K562 (cell line): ENCODE measurements around the gene MXRA7. TPM values are rescaled to one million over a fixed set of nuclear protein-coding genes. Genes with fewer than 3 reads are reported as not detected.
"Not testable (repeated sequence)": the region's sequence is repeated elsewhere in the genome, so short reads cannot be mapped to it uniquely, and the experiment has no call there.

Experiments used
- ATAC-seq: fragments of 200-7000 bp; cut with Tn5 transposase; 3 replicates; pipeline ENCODE4 v1.9.1; 2020; ENCODE audit warnings: moderate library complexity
- BruUV-seq: library from RNA; stranded (reverse); fragments of 400-500 nt; replicated peaks from 2 replicates; lab custom pipeline; 2021; lab: Mats Ljungman, UMichigan
- CTCF ChIA-PET: fragments of 300-600 bp; formaldehyde crosslinking; extraction: SDS; loops from one replicate; lab custom pipeline; 2021; ENCODE audit warnings: low intra/inter-chr PET ratio; lab: Yijun Ruan, JAX
- POLR2A ChIA-PET: fragments of 300-600, 350-650 bp; sonication (Branson Sonifier 250); formaldehyde crosslinking; extraction: SDS; loops from one replicate; lab custom pipeline; 2021; ENCODE audit warnings: antibody characterized with exemption, inconsistent platforms; lab: Yijun Ruan, JAX
- DNase-seq, 4 experiments: peaks; one replicate each; pipeline versions ENCODE4 v3.0.0 to v3.0.0-alpha.2; 2011 to 2018; ENCODE audit warnings: low spot score in 3 of 4, mixed read lengths in 3 of 4; ENCODE audit errors: extremely low read depth in 1 of 4
- FAIRE-seq: peaks from 2 replicates; lab custom pipeline; 2011; peaks lifted over from hg19 to GRCh38; lab: Jason Lieb, UNC
- H2AFZ ChIP-seq: 2 replicates; pipeline ENCODE4 v1.6.0; 2011; ENCODE audit warnings: low read depth, low read length, control low read depth, inconsistent platforms
- H3K27ac ChIP-seq: fragments of 200-600 bp; 3 replicates; pipeline ENCODE4 v1.8.0; 2011; ENCODE audit warnings: low read depth, mild to moderate bottlenecking, control low read depth, inconsistent platforms, low read length, moderate library complexity, mixed read lengths; ENCODE audit errors: extremely low read depth
- H3K27me3 ChIP-seq, 2 experiments: fragments of 300-600 bp in 1 of 2; 2 replicates in 1 of 2; 3 replicates in 1 of 2; pipeline versions ENCODE4 v1.6.0 to v1.8.0; 2011; ENCODE audit warnings: inconsistent platforms in 2 of 2, low read length in 2 of 2, mild to moderate bottlenecking in 1 of 2, mixed read lengths in 1 of 2, moderate library complexity in 1 of 2; ENCODE audit not compliant: control insufficient read depth in 2 of 2, insufficient read depth in 2 of 2
- H3K36me3 ChIP-seq: fragments of 300-600 bp; 3 replicates; pipeline ENCODE4 v1.8.0; 2011; ENCODE audit warnings: mild to moderate bottlenecking, low read length, inconsistent platforms; ENCODE audit not compliant: control insufficient read depth, insufficient read depth
- H3K4me1 ChIP-seq, 2 experiments: fragments of 200-600 bp in 1 of 2; replicated peaks in 1 of 2; 2 replicates in 1 of 2; 3 replicates in 1 of 2; pipeline versions ENCODE4 v1.5.1 to v1.8.0; 2011; ENCODE audit warnings: inconsistent platforms in 2 of 2, low read length in 2 of 2, mild to moderate bottlenecking in 1 of 2, mixed read lengths in 1 of 2, moderate library complexity in 1 of 2; ENCODE audit not compliant: control insufficient read depth in 2 of 2, insufficient read depth in 2 of 2
- H3K4me2 ChIP-seq: 2 replicates; pipeline ENCODE4 v1.6.1; 2011; ENCODE audit warnings: low read length, control low read depth, inconsistent platforms, mixed read lengths; ENCODE audit not compliant: insufficient read depth
- H3K4me3 ChIP-seq: fragments of 200-600 bp; sonication (generic), shearing (Covaris generic); 2 replicates; pipeline ENCODE4 v1.5.1; 2016; ENCODE audit warnings: control low read depth, inconsistent platforms
- H3K79me2 ChIP-seq: fragments of 200-600 bp; 3 replicates; pipeline ENCODE4 v1.8.0; 2011; ENCODE audit warnings: low read length, inconsistent platforms; ENCODE audit not compliant: control insufficient read depth, insufficient read depth
- H3K9ac ChIP-seq, 2 experiments: 2 replicates each; pipeline versions ENCODE4 v1.6.0 to v1.6.1; 2011; ENCODE audit warnings: low read depth in 2 of 2, low read length in 2 of 2, control low read depth in 1 of 2, inconsistent platforms in 1 of 2, mild to moderate bottlenecking in 1 of 2, mixed read lengths in 1 of 2; ENCODE audit not compliant: insufficient read depth in 1 of 2
- H3K9me1 ChIP-seq: one replicate; pipeline ENCODE4 v1.6.0; 2011; ENCODE audit warnings: inconsistent platforms, mild to moderate bottlenecking, low read length, moderate library complexity; ENCODE audit not compliant: control insufficient read depth, insufficient read depth
- H3K9me3 ChIP-seq: replicated peaks from 2 replicates; pipeline ENCODE4 v1.5.1; 2011; ENCODE audit warnings: low read depth, low read length, inconsistent platforms; ENCODE audit not compliant: control insufficient read depth, insufficient read depth
- H4K20me1 ChIP-seq: replicated peaks from 2 replicates; pipeline ENCODE4 v1.6.1; 2011; ENCODE audit warnings: low read length, inconsistent platforms, mixed read lengths; ENCODE audit not compliant: control insufficient read depth, insufficient read depth
- EGR1 ChIP-seq: fragments of 450-650 bp; conservative IDR thresholded peaks from 2 replicates; pipeline ENCODE4 v1.6.1; 2017; ENCODE audit warnings: mild to moderate bottlenecking
- SETDB1 ChIP-seq: IDR thresholded peaks from one replicate; pipeline ENCODE4 v1.6.1; 2012; ENCODE audit warnings: low read length, control low read depth, inconsistent platforms
- TSC22D4 ChIP-seq: fragments of 450-650 bp; IDR thresholded peaks from 2 replicates; pipeline ENCODE4 v1.6.1; 2016; ENCODE audit warnings: missing genetic modification characterization, missing biosample characterization, control low read depth
- ZNF121 ChIP-seq: sonication (generic); formaldehyde crosslinking; conservative IDR thresholded peaks from 2 replicates; pipeline ENCODE4 v1.8.0; 2022; ENCODE audit warnings: missing genetic modification reagents
- WGBS: fragments of 100-300 bp; shearing (Covaris generic); methylation state at CpG from one replicate; pipeline ENCODE4 v1.1.6; 2016; ENCODE audit warnings: low coverage, mixed read lengths; ENCODE audit not compliant: insufficient coverage; ENCODE audit errors: missing lambda C conversion rate; 5-methylcytosine and 5-hydroxymethylcytosine counted together
- in situ Hi-C: fragments of 300-500 bp; cut with MboI; formaldehyde crosslinking; loops from 4 replicates; pipeline ENCODE4 v1.15.0; 2018; ENCODE audit warnings: inconsistent platforms, mixed read lengths
- intact Hi-C: fragments of 100-400 bp; cut with micrococcal nuclease; formaldehyde crosslinking; loops from 2 replicates; pipeline ENCODE4 v1.14.2; 2022
- polyA plus RNA-seq, 8 experiments: library from polyadenylated mRNA; depleted of rRNA in 4 of 8; stranded (reverse) in 5 of 8; unstranded in 3 of 8; fragments of >200 nt; fragmentation: Nextera tagmentation in 2 of 8; fragmentation: Illumina TruSeq in 1 of 8; extraction: Ambion mirVana in 2 of 8; extraction: Trizol in 1 of 8; gene quantifications; 2 replicates each; pipeline versions ENCODE4 v1.2.1 to v1.2.3, GENCODE V29; 2011 to 2014; ENCODE audit warnings: inconsistent platforms in 1 of 8, missing spikeins in 1 of 8
- total RNA-seq, 7 experiments: library from RNA; depleted of rRNA in 6 of 7; stranded (reverse); fragments of >200 nt in 6 of 7; fragmentation: Illumina TruSeq in 2 of 7; extraction: Trizol in 2 of 7; gene quantifications; 2 replicates each; pipeline versions ENCODE4 v1.2.1 to v1.2.3, GENCODE V29; 2011 to 2021; ENCODE audit warnings: low replicate concordance in 1 of 7
- TF ChIP-seq, protein P1 (sequence below): sonication (generic); formaldehyde crosslinking; IDR thresholded peaks from 2 replicates; pipeline ENCODE4 v1.9.0; 2022; ENCODE audit warnings: mild to moderate bottlenecking, missing genetic modification reagents

The MXRA7 gene
- total and polyA plus RNA-seq, 9 of the 15 experiments (the other 6 are each of a cell fraction or from before 2014, with no cell fraction given) = 2.6 to 38.4 (median 14.3) TPM

DNA sequence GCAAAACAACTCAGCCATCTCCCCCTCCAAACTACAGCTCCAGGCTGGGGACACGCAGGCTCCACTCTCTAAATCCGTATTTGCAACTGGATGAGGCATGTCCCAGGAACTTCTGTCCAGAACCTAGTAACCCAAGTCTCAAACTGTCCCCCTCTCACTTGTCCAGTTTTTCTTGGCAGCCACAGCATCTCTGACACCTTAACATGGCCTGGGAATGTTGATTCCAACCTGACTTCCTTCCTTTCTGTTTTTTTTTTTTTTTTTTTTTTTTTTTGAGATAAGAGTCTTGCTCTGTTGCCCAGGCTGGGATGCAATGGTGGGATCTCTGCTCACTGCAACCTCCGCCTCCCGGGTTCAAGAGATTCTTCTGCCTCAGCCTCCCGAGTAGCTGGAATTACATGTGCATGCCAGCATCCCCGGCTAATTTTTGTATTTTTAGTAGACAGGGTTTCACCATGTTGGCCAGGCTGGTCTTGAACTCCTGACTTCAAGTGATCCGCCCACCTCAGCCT, 12.2 kb downstream of the MXRA7 start:
- H3K27ac ChIP-seq, H4K20me1 ChIP-seq, in situ Hi-C loops, ATAC-seq, H3K79me2 ChIP-seq, BruUV-seq, H2AFZ ChIP-seq, H3K4me2 ChIP-seq, H3K9ac ChIP-seq, H3K9me1 ChIP-seq, H3K27me3 ChIP-seq, FAIRE-seq, H3K4me3 ChIP-seq, DNase-seq, intact Hi-C loops, CTCF ChIA-PET, H3K36me3 ChIP-seq, H3K9me3 ChIP-seq: not testable (repeated sequence)
- peaks cover 15 to 36% of the 10 kb centered on the region in 2 experiments for H3K4me1 ChIP-seq
- TF ChIP-seq ZNF121 (CRISPR knock-in tag) (peak; percentile 43), EGR1 (peak; percentile 62)
- POLR2A ChIA-PET = interaction anchor here (0.8 to 2.8 kb wide), 5 partner anchors 10 to 176 kb away, joined by 3 to 19 read pairs (median 3); no protein-coding TSS in a partner anchor
- whole genome bisulfite sequencing = 63% methylated on average over 7 of the region's 7 CpGs

DNA sequence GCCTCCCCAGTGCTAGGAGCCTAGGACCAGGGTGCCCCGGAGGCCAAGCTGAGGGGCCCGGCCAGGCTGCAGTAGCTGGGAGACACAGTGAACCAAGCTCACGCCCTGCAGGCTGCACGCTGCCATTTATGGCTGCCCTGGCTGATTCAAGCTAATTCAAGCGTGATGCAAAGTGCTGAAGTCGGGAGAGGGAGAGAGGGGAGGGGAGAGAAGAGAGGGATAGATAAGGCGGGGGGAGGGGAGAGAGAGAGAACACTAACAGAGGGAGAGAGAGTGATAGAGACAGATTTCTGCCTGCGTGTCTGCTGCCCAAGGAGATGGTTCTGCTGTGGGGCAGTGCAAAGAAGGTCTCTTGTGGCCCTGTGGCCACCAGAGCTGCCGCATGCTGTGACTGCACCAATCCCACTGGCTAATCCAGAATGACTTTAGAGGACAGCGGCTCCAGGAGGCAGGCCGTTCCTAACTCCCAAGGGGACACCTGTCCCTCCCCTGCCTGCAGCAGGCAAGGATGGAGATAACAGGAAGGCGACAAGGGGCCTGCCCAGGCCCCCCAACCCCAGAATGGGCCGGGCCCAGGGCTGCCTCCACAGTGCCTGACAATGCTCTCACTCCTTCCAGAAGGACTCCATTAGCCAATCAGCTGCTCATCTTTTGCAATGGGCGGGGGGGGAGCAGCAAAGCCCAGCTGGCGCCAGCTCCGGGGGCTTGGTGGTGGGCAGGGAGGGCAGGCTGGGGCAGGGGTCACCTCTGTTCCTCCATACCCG, 12.9 kb downstream of the MXRA7 start:
- DNase-seq = peak; percentile 67 to 79 (median 72)
- BruUV-seq = no TSS peak
- no peaks in the 10 kb centered on the region for H3K9me1 ChIP-seq
- ChIA-PET CTCF (no interaction called here), POLR2A (interaction anchor here (0.8 to 2.8 kb wide), 7 partner anchors 11 to 205 kb away, joined by 3 to 19 read pairs (median 3); no protein-coding TSS in a partner anchor)
- peak overlapping the region in 1 of 2 experiments; percentile 85; a peak in 1 of 4 replicates for H3K9ac ChIP-seq
- H3K79me2 ChIP-seq = no peaks in the 10 kb centered on the region
- H3K9me3 ChIP-seq = no peaks in the 10 kb centered on the region
- H3K4me2 ChIP-seq = peak overlapping the region; percentile 69
- no peak overlapping the region for H3K27ac ChIP-seq
- peak; percentile 77 for FAIRE-seq
- intact Hi-C loops = no loop called here
- no peaks in the 10 kb centered on the region for H3K36me3 ChIP-seq
- in situ Hi-C loops = no loop called here
- peak; percentile 89 for ATAC-seq
- WGBS = 11% methylated on average over 14 of the region's 17 CpGs
- H3K4me1 ChIP-seq = peaks cover 15 to 36% of the 10 kb centered on the region in 2 experiments
- H3K4me3 ChIP-seq = no peak overlapping the region
- no peaks in the 10 kb centered on the region for H3K27me3 ChIP-seq
- peak overlapping the region; percentile 28; the same call in 1 of the 2 replicates for H2AFZ ChIP-seq
- 0 out of 2 replicates have a peak, but pooled peaks cover 3% of the 10 kb centered on the region for H4K20me1 ChIP-seq
- TF ChIP-seq TSC22D4 (no peak), SETDB1 (no peak)
- TF ChIP-seq, protein P1, sequence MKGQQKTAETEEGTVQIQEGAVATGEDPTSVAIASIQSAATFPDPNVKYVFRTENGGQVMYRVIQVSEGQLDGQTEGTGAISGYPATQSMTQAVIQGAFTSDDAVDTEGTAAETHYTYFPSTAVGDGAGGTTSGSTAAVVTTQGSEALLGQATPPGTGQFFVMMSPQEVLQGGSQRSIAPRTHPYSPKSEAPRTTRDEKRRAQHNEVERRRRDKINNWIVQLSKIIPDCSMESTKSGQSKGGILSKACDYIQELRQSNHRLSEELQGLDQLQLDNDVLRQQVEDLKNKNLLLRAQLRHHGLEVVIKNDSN = no peak
